Endothelial cell of umbilical vein (primary cell): ENCODE results near the gene DDX42. TPM values are rescaled to one million over a fixed set of nuclear protein-coding genes. Genes with fewer than 3 reads are reported as not detected.

Source experiments
- BruUV-seq: library from RNA; stranded (reverse); fragments of 400-500 nt; replicated peaks from 2 replicates; lab custom pipeline; 2021; lab: Mats Ljungman, UMichigan
- CTCF ChIA-PET: fragments of 300-600, 350-600 bp; sonication (Branson Sonifier 250); formaldehyde crosslinking; loops from one replicate; lab custom pipeline; 2021; ENCODE audit warnings: antibody characterized with exemption, inconsistent platforms; lab: Charles Lee
- POLR2A ChIA-PET: fragments of 300-600, 350-600 bp; sonication (Branson Sonifier 250); formaldehyde crosslinking; loops from one replicate; lab custom pipeline; 2021; ENCODE audit warnings: antibody characterized with exemption, inconsistent platforms; lab: Charles Lee
- DNase-seq: peaks from one replicate; pipeline ENCODE4 v3.0.0-alpha.2; 2011; ENCODE audit warnings: low read depth, low spot score
- FAIRE-seq: peaks from 2 replicates; lab custom pipeline; 2011; peaks lifted over from hg19 to GRCh38; lab: Jason Lieb, UNC
- H2AFZ ChIP-seq: 2 replicates; pipeline ENCODE4 v1.6.0; 2012; ENCODE audit warnings: low read depth, low read length, control low read depth, inconsistent platforms
- H3K27ac ChIP-seq: 2 replicates; pipeline ENCODE4 v1.5.1; 2011; ENCODE audit warnings: low read depth, mild to moderate bottlenecking, control low read depth, low read length, moderate library complexity; ENCODE audit not compliant: insufficient read depth
- H3K27me3 ChIP-seq, 2 experiments: 2 replicates each; pipeline versions ENCODE4 v1.6.0 to v1.6.1; 2011; ENCODE audit warnings: low read length in 2 of 2, mixed read lengths in 1 of 2; ENCODE audit not compliant: control insufficient read depth in 2 of 2, insufficient read depth in 2 of 2
- H3K36me3 ChIP-seq, 2 experiments: 2 replicates in 1 of 2; 3 replicates in 1 of 2; pipeline ENCODE4 v1.5.1; 2011; ENCODE audit warnings: low read length in 2 of 2, mild to moderate bottlenecking in 1 of 2, moderate library complexity in 1 of 2; ENCODE audit not compliant: control insufficient read depth in 2 of 2, insufficient read depth in 2 of 2; ENCODE audit errors: extremely low read depth in 1 of 2
- H3K4me1 ChIP-seq: 3 replicates; pipeline ENCODE4 v1.5.1; 2011; ENCODE audit warnings: mild to moderate bottlenecking, low read length; ENCODE audit not compliant: control insufficient read depth, insufficient read depth; ENCODE audit errors: extremely low read depth
- H3K4me2 ChIP-seq: 2 replicates; pipeline ENCODE4 v1.6.1; 2011; ENCODE audit warnings: low read length, control low read depth, mixed read lengths; ENCODE audit not compliant: insufficient read depth
- H3K4me3 ChIP-seq, 3 experiments: fragments of 200-600 bp in 1 of 3; sonication (generic), shearing (Covaris generic) in 1 of 3; replicated peaks in 1 of 3; 2 replicates each; pipeline ENCODE4 v1.5.1; 2011 to 2016; ENCODE audit warnings: control low read depth in 3 of 3, low read length in 3 of 3, mild to moderate bottlenecking in 2 of 3, inconsistent platforms in 1 of 3, low read depth in 1 of 3, moderate library complexity in 1 of 3; ENCODE audit not compliant: insufficient read depth in 1 of 3
- H3K79me2 ChIP-seq: 2 replicates; pipeline ENCODE4 v1.6.0; 2012; ENCODE audit warnings: low read length, inconsistent platforms; ENCODE audit not compliant: control insufficient read depth, insufficient read depth
- H3K9ac ChIP-seq: replicated peaks from 2 replicates; pipeline ENCODE3; 2011; ENCODE audit warnings: low read length, control low read depth; ENCODE audit not compliant: insufficient read depth; ENCODE audit errors: extremely low read depth
- H3K9me1 ChIP-seq: replicated peaks from 3 replicates; pipeline ENCODE4 v1.6.0; 2011; ENCODE audit warnings: mild to moderate bottlenecking, low read length; ENCODE audit not compliant: control insufficient read depth, insufficient read depth; ENCODE audit errors: extremely low read depth
- H3K9me3 ChIP-seq: replicated peaks from 2 replicates; pipeline ENCODE4 v1.5.1; 2012; ENCODE audit warnings: low read length, inconsistent platforms; ENCODE audit not compliant: control insufficient read depth, insufficient read depth
- H4K20me1 ChIP-seq: replicated peaks from 2 replicates; pipeline ENCODE3; 2011; ENCODE audit warnings: mild to moderate bottlenecking, low read length; ENCODE audit not compliant: control insufficient read depth, insufficient read depth; ENCODE audit errors: extremely low read depth
- CTCF ChIP-seq, 2 donors: IDR thresholded peaks; 1 replicate in 1 of 2; 2 replicates in 1 of 2; pipeline ENCODE4 v1.5.1; 2011; ENCODE audit warnings: low read length in 2 of 2, mild to moderate bottlenecking in 2 of 2, moderate library complexity in 2 of 2, control low read depth in 1 of 2, inconsistent platforms in 1 of 2, low read depth in 1 of 2; ENCODE audit not compliant: insufficient read depth in 1 of 2; ENCODE audit errors: extremely low read depth in 1 of 2
- EZH2 ChIP-seq: IDR thresholded peaks from 2 replicates; pipeline ENCODE4 v1.6.1; 2012; ENCODE audit warnings: borderline replicate concordance, low read depth, mild to moderate bottlenecking, moderate library complexity, low read length, inconsistent platforms; ENCODE audit not compliant: severe bottlenecking
- FOS ChIP-seq: IDR thresholded peaks from 2 replicates; pipeline ENCODE4 v1.6.1; 2011; ENCODE audit warnings: mild to moderate bottlenecking, low read length, moderate library complexity, borderline replicate concordance; ENCODE audit not compliant: insufficient read depth
- GATA2 ChIP-seq: IDR thresholded peaks from 2 replicates; pipeline ENCODE4 v1.7.0; 2011; ENCODE audit warnings: low read depth, mild to moderate bottlenecking, moderate library complexity, mixed read lengths, low read length; ENCODE audit not compliant: insufficient read length, insufficient read depth
- JUN ChIP-seq: IDR thresholded peaks from 2 replicates; pipeline ENCODE4 v1.6.1; 2011; ENCODE audit warnings: borderline replicate concordance, low read depth; ENCODE audit not compliant: insufficient read length, insufficient read depth
- MAX ChIP-seq: IDR thresholded peaks from 2 replicates; pipeline ENCODE4 v1.6.1; 2011; ENCODE audit not compliant: insufficient read depth, insufficient read length
- MYC ChIP-seq: IDR thresholded peaks from one replicate; pipeline ENCODE4 v1.6.1; 2011; ENCODE audit warnings: mild to moderate bottlenecking, low read depth, low read length
- POLR2A ChIP-seq: IDR thresholded peaks from 2 replicates; pipeline ENCODE4 v1.6.1; 2012; ENCODE audit warnings: low read depth, mild to moderate bottlenecking, control low read depth, low read length
- POLR2AphosphoS5 ChIP-seq: IDR thresholded peaks from 2 replicates; pipeline ENCODE4 v1.6.1; 2012; ENCODE audit warnings: low read depth, mild to moderate bottlenecking, control low read depth, low read length, moderate library complexity; ENCODE audit not compliant: insufficient read depth
- dilution Hi-C: fragments of 300-500 bp; cut with MboI; formaldehyde crosslinking; loops from one replicate; pipeline ENCODE4 v1.15.0; 2019; ENCODE audit warnings: low sequenced_read_pairs; ENCODE audit not compliant: extremely low pct_ligation_motif_present
- intact Hi-C: fragments of 100-400 bp; cut with micrococcal nuclease; formaldehyde crosslinking; loops from one replicate; pipeline ENCODE4 v1.10.0; 2022
- polyA plus RNA-seq, 4 experiments: library from polyadenylated mRNA; depleted of rRNA in 3 of 4; stranded (reverse) in 3 of 4; unstranded in 1 of 4; fragments of >200 nt; gene quantifications; 2 replicates each; pipeline versions ENCODE4 v1.2.1 to v1.2.3, GENCODE V29; 2011 to 2012; ENCODE audit warnings: missing spikeins in 1 of 4
- total RNA-seq: library from RNA; stranded (reverse); gene quantifications from 2 replicates; pipeline ENCODE4 v1.2.3, GENCODE V29; 2021

DDX42 gene
- total and polyA plus RNA-seq, 2 donors (not counting 3 experiments of a cell fraction or from before 2014, with no cell fraction given), result 48.1 to 124 TPM

DNA sequence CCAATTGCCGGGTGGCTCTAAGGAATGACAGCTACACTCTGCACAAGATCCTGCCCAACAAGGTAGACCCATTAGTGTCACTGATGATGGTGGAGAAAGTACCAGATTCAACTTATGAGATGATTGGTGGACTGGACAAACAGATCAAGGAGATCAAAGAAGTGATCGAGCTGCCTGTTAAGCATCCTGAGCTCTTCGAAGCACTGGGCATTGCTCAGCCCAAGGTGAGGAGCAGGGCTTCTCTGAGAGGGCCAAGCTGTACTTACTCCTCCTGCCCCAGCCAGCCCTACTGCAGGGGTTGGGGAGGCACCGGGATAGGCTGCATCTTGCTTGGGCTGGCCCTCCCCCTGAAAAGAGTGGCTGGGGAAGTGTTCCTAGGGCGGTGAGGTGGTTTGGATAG lies 56.3 kb downstream of the DDX42 start:
- ChIA-PET CTCF (interaction anchor here (0.8 to 1.6 kb wide), 2 partner anchors 19 to 27 kb away, joined by 3 to 4 read pairs; no protein-coding TSS in a partner anchor), POLR2A (no interaction called here)
- peaks cover 38% of the 10 kb centered on the region for H3K79me2 ChIP-seq
- no peak for TF ChIP-seq POLR2AphosphoS5
- no peak overlapping the region for H2AFZ ChIP-seq
- H3K9me3 ChIP-seq, result no peaks in the 10 kb centered on the region
- dilution Hi-C loops (no loop called here), intact Hi-C loops (no loop called here)
- FAIRE-seq (no peak), DNase-seq (no peak)
- H3K27me3 ChIP-seq, result no peaks in the 10 kb centered on the region
- no peak overlapping the region for H3K4me2 ChIP-seq
- no peaks in the 10 kb centered on the region for H3K9me1 ChIP-seq
- no peaks in the 10 kb centered on the region for H4K20me1 ChIP-seq
- peaks cover 23% of the 10 kb centered on the region for H3K4me1 ChIP-seq
- no peak overlapping the region for H3K9ac ChIP-seq
- no peak overlapping the region for H3K27ac ChIP-seq
- no peak overlapping the region for H3K4me3 ChIP-seq
- peaks cover 27 to 54% of the 10 kb centered on the region in 2 experiments for H3K36me3 ChIP-seq
- BruUV-seq, result no TSS peak

DNA sequence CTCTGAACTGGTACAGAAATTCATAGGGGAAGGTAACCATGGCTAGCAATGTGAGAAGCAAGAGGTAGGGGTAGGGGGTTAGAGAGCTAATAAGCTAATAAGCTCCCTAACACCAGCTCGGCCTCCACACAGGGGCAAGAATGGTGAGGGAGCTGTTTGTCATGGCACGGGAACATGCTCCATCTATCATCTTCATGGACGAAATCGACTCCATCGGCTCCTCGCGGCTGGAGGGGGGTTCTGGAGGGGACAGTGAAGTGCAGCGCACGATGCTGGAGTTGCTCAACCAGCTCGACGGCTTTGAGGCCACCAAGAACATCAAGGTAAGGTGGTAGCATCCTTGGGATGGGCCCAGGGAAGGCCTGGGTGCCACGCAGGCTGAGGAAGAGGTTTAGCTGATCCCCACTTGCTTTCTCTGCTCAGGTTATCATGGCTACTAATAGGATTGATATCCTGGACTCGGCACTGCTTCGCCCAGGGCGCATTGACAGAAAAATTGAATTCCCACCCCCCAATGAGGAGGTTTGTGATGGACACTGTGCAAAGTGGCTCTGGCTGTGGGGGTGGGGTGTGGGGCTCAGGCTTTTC lies 57.0 kb downstream of the DDX42 start:
- H3K27me3 ChIP-seq, result no peaks in the 10 kb centered on the region
- BruUV-seq, result no TSS peak
- CTCF ChIA-PET, result interaction anchor here (1.6 kb wide), 1 partner anchor 28 kb away, joined by 3 read pairs; no protein-coding TSS in a partner anchor

More for the DNA sequence above, 57.0 kb downstream of the DDX42 start:
- POLR2A ChIA-PET, result no interaction called here
- FAIRE-seq, result no peak
- no peak overlapping the region for H3K9ac ChIP-seq
- peaks cover 29 to 58% of the 10 kb centered on the region in 2 experiments for H3K36me3 ChIP-seq
- no peak for DNase-seq
- H3K9me1 ChIP-seq, result no peaks in the 10 kb centered on the region
- peaks cover 16% of the 10 kb centered on the region for H3K4me1 ChIP-seq
- H4K20me1 ChIP-seq, result no peaks in the 10 kb centered on the region
- H3K4me2 ChIP-seq, result no peak overlapping the region
- H3K79me2 ChIP-seq, result peaks cover 31% of the 10 kb centered on the region
- no peak overlapping the region for H3K27ac ChIP-seq
- intact Hi-C loops, result no loop called here
- dilution Hi-C loops, result no loop called here
- H3K4me3 ChIP-seq, result no peak overlapping the region
- no peak overlapping the region for H2AFZ ChIP-seq
- no peaks in the 10 kb centered on the region for H3K9me3 ChIP-seq
- TF ChIP-seq MYC (no peak), JUN (no peak), GATA2 (no peak), POLR2AphosphoS5 (no peak), FOS (no peak), POLR2A (no peak), CTCF (IDR thresholded peaks at IDR 0.05; ENCODE audit: extremely low read depth in 1 of 2, insufficient read depth in 1 of 2, low read depth in 1 of 2, low read length in 2 of 2) (no peak), EZH2 (no peak), MAX (no peak)
